ENCODE measurements around the gene CELF2.

- TF ChIP-seq CTCF (IDR thresholded peaks at IDR 0.05) (no peak), POLR2A (IDR thresholded peaks at IDR 0.05) (no peak)
These were observed 15.2 kb upstream of the CELF2 start for GRCh38 chr10:11002485-11002884.
